ENCODE data around the gene METTL23. TPM values are rescaled to one million over a fixed set of nuclear protein-coding genes. Genes with fewer than 3 reads are reported as not detected.

The METTL23 gene
- total RNA-seq, 2 donors from 2014 or later, result 39.5 to 47.9 TPM

DNA sequence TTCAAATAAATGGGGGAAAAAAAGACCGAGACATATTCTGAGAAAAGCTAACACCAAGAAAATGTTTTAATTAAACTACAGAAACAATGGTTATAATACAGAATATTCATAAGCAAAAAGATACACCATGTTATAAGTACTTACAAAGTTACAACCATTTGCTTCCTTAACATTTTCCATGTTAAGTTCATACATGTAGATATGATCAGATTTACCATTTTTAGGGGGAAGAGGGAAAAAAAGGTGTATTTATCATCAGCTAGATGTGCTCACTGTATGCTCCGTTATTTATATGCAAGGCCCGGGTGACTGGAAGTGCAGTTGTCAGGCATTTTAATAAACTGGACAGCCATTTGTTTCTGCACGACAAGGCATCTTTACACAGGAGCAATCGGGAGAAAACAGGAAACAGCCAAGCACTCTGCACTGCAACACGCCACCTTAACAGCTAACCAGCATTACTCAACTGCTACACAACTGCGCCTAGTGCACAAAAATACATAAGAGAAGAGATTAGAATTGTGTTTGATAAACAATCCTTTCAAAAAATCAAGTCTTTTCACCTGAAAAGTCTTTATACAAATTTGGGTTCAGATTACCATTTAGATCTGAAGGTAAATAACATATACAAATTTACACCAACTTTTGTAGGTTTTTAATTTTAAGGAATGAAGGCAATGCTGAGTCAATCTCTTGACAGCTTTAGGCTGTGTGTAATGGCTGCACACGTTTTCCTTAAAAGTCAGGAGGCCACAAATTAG is 7.6 kb downstream of the METTL23 start:
- Histone ChIP-seq H3K9me3 (no peaks in the 10 kb centered on the region), H3K4me3 (peak overlapping the region in 1 of 2 donors; percentile 99), H3K27me3 (replicated peaks; ENCODE audit: insufficient read depth) (no peaks in the 10 kb centered on the region), H3K27ac (peak overlapping the region; percentile 100), H3K36me3 (no peaks in the 10 kb centered on the region), H3K4me1 (replicated peaks) (peaks cover 10% of the 10 kb centered on the region)
- no peak for DNase-seq (ENCODE audit: low spot score)
- TF ChIP-seq, protein P1, sequence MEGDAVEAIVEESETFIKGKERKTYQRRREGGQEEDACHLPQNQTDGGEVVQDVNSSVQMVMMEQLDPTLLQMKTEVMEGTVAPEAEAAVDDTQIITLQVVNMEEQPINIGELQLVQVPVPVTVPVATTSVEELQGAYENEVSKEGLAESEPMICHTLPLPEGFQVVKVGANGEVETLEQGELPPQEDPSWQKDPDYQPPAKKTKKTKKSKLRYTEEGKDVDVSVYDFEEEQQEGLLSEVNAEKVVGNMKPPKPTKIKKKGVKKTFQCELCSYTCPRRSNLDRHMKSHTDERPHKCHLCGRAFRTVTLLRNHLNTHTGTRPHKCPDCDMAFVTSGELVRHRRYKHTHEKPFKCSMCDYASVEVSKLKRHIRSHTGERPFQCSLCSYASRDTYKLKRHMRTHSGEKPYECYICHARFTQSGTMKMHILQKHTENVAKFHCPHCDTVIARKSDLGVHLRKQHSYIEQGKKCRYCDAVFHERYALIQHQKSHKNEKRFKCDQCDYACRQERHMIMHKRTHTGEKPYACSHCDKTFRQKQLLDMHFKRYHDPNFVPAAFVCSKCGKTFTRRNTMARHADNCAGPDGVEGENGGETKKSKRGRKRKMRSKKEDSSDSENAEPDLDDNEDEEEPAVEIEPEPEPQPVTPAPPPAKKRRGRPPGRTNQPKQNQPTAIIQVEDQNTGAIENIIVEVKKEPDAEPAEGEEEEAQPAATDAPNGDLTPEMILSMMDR (IDR thresholded peaks at IDR 0.05), result no peak
- TF ChIP-seq POLR2A (IDR thresholded peaks at IDR 0.05) (no peak), POLR2AphosphoS5 (IDR thresholded peaks at IDR 0.05) (no peak)
- intact Hi-C loops (cut with DNase I), result no loop called here
- WGBS, result 21% methylated on average over 8 of the region's 8 CpGs

DNA sequence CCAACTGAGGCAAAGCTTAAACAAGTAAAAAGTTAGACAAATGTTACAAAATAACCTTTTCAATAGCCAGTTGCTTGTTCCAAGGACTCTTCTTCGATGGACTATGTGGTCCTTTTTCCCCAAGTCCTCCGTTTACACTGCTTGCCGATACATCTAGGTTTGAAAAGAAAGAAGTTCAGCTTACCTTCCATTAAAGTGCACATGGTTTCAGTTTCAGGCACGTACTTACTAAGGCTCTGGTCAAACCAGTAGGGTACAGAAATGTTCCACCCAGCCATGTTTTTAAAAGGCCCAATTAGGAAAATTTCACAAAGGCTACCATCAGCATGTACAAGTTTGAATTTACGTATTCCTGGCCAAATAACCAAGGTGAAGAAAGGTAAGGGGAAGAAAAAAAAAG is 8.4 kb downstream of the METTL23 start:
- H3K27ac ChIP-seq, result peak overlapping the region; percentile 100
- peak overlapping the region; percentile 99 for H3K4me3 ChIP-seq
- H3K4me1 ChIP-seq (replicated peaks), result peaks cover 10% of the 10 kb centered on the region
- H3K36me3 ChIP-seq, result no peaks in the 10 kb centered on the region
- TF ChIP-seq, protein P1 (IDR thresholded peaks at IDR 0.05), result no peak
- TF ChIP-seq POLR2AphosphoS5 (IDR thresholded peaks at IDR 0.05), result peak; percentile 53
- no peak for DNase-seq (ENCODE audit: low spot score)
- 7% methylated on average over 5 of the region's 5 CpGs for WGBS
- no peaks in the 10 kb centered on the region for H3K27me3 ChIP-seq (replicated peaks; ENCODE audit: insufficient read depth)
- no peaks in the 10 kb centered on the region for H3K9me3 ChIP-seq
- intact Hi-C loops (cut with DNase I), result no loop called here

DNA sequence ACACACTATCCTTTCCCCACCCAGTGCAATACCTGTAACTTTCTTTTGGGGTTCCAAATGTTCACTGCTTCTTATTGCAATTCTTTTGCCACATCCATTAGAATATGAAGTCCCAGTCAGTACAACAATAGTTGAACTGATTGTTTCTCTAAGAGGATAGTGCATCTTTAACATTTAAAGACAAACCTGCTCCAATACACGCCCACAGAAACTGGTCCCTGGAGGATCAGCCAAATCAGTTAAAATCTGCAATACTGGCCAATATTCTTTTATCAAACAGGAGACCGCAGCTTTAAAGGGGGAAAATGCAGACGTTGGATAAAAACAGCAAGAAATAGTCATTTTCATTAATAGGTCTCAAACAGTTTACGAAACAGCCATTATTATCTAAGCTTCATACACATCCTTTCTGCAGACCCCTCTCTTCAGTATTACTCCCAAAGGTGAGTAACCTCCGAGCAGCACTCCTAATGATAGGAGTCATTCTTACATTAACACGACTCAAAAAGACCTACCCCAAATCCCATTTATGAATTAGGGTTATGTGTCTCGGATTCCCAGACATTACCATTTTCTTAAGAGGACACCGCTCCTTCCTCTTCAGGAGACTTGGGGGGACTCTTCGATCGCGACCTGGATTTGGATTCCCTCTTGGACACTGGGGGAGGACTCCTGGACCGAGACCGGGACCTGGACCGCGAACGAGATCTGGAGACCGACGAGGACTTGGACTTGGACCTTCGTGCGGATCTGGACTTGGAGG is 9.1 kb downstream of the METTL23 start:
- H3K27me3 ChIP-seq (replicated peaks; ENCODE audit: insufficient read depth), result no peaks in the 10 kb centered on the region
- peak overlapping the region; percentile 99 for H3K4me3 ChIP-seq
- H3K4me1 ChIP-seq (replicated peaks), result peaks cover 10% of the 10 kb centered on the region
- DNase-seq (ENCODE audit: low spot score), result no peak
- TF ChIP-seq, protein P1 (IDR thresholded peaks at IDR 0.05), result no peak
- TF ChIP-seq POLR2AphosphoS5 (IDR thresholded peaks at IDR 0.05) (no peak), POLR2A (IDR thresholded peaks at IDR 0.05) (no peak)
- WGBS, result under 1% methylated on average over 20 of the region's 20 CpGs
- H3K9me3 ChIP-seq, result no peaks in the 10 kb centered on the region
- intact Hi-C loops (cut with DNase I), result no loop called here
- H3K36me3 ChIP-seq, result no peaks in the 10 kb centered on the region
- H3K27ac ChIP-seq, result peak overlapping the region; percentile 100

DNA sequence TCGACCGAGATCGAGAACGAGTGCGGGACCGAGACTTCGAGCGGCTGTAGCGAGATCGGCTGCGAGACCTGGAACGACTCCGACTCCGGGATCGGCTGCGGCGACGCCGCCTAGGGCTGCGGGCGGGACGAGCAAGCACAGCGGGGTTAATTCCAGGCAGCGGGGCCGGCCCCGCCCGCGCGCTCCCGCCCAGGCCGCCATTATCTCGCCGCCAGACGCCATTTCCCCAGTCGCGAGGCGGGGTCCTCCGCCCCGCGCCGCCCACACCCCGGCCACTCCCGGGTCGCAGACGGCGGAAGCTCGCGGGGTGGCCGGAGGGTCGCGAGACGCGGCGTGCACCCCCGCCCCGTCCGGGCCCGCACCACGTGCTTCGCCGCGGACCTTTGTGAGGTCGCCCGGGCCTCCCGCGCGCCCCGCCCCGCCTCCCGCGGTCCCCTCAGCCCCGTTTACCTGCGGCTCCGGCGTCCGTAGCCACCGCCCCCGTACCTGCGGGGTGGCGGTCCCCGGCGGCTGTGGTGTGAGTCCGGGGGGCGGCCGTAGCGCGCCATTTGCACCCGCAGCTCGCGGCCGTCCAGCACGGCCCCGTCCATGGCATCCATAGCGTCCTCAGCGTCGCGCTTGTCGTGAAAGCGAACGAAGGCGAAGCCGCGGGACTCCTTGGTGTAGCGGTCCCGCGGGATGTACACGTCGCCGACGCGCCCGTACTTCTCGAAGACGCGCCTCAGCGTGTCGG is 9.9 kb downstream of the METTL23 start:
- peak overlapping the region; percentile 100 for H3K27ac ChIP-seq

More for the DNA sequence above, 9.9 kb downstream of the METTL23 start:
- peak; percentile 66 for DNase-seq (ENCODE audit: low spot score)
- TF ChIP-seq POLR2AphosphoS5 (IDR thresholded peaks at IDR 0.05), result no peak
- TF ChIP-seq POLR2A (IDR thresholded peaks at IDR 0.05), result peak; percentile 67
- TF ChIP-seq, protein P1 (IDR thresholded peaks at IDR 0.05), result peak in 2 of 4 experiments; percentile 45 to 47
- Histone ChIP-seq H3K9me3 (no peaks in the 10 kb centered on the region), H3K4me3 (peak overlapping the region; percentile 99), H3K36me3 (no peaks in the 10 kb centered on the region), H3K27me3 (replicated peaks; ENCODE audit: insufficient read depth) (no peaks in the 10 kb centered on the region), H3K4me1 (replicated peaks) (peaks cover 10% of the 10 kb centered on the region)
- intact Hi-C loops (cut with DNase I), result no loop called here
- under 1% methylated on average over 109 of the region's 117 CpGs for WGBS
